SK-N-SH (cell line): ENCODE data around the gene KMT2C. TPM values are rescaled to one million over a fixed set of nuclear protein-coding genes. Genes with fewer than 3 reads are reported as not detected.

Experiments used
- CTCF ChIA-PET: fragments of 300-600, 350-600 bp; formaldehyde crosslinking; extraction: SDS; loops from one replicate; lab custom pipeline; 2021; lab: Yijun Ruan, JAX
- POLR2A ChIA-PET: fragments of 350-600 bp; sonication (Branson Sonifier 250); formaldehyde crosslinking; extraction: SDS; loops from one replicate; lab custom pipeline; 2020; ENCODE audit warnings: antibody characterized with exemption, inconsistent platforms; lab: Yijun Ruan, JAX
- DNase-seq: peaks from one replicate; pipeline ENCODE4 v3.0.0; 2012
- H2AFZ ChIP-seq: fragments of 200-600 bp; sonication (generic); 2 replicates; pipeline ENCODE4 v1.8.1; 2016; ENCODE audit warnings: antibody characterized with exemption, mild to moderate bottlenecking, low read depth
- H3F3A ChIP-seq: fragments of 200-600 bp; sonication (generic); replicated peaks from 2 replicates; pipeline ENCODE3; 2016; ENCODE audit warnings: antibody characterized with exemption, mild to moderate bottlenecking; ENCODE audit not compliant: insufficient read depth
- H3K27ac ChIP-seq, 2 experiments: fragments of 200-500 bp in 1 of 2; fragments of 200-600 bp in 1 of 2; sonication (Bioruptor generic) in 1 of 2; sonication (generic), shearing (Covaris generic) in 1 of 2; 2 replicates each; pipeline versions ENCODE4 v1.5.1 to v1.6.1; 2014 to 2016; ENCODE audit warnings: low read depth in 2 of 2, inconsistent platforms in 1 of 2, low read length in 1 of 2, mild to moderate bottlenecking in 1 of 2, mixed read lengths in 1 of 2
- H3K27me3 ChIP-seq: fragments of 200-600 bp; sonication (generic), shearing (Covaris generic); 2 replicates; pipeline ENCODE4 v1.6.1; 2016; ENCODE audit warnings: mixed run types; ENCODE audit not compliant: insufficient read depth
- H3K36me3 ChIP-seq, 2 experiments: fragments of 200-500 bp in 1 of 2; fragments of 200-600 bp in 1 of 2; sonication (Bioruptor generic) in 1 of 2; sonication (generic) in 1 of 2; replicated peaks in 1 of 2; 2 replicates each; pipeline versions ENCODE3 to v1.5.1; 2014 to 2016; ENCODE audit warnings: low read length in 1 of 2, mild to moderate bottlenecking in 1 of 2; ENCODE audit not compliant: insufficient read depth in 2 of 2, control insufficient read depth in 1 of 2
- H3K4me1 ChIP-seq, 2 experiments: fragments of 200-500 bp in 1 of 2; fragments of 200-600 bp in 1 of 2; sonication (Bioruptor generic) in 1 of 2; sonication (generic), shearing (Covaris generic) in 1 of 2; 2 replicates each; pipeline versions ENCODE4 v1.5.1 to v1.6.1; 2014 to 2016; ENCODE audit warnings: low read depth in 1 of 2, low read length in 1 of 2, mixed run types in 1 of 2; ENCODE audit not compliant: insufficient read depth in 2 of 2, control insufficient read depth in 1 of 2
- H3K4me2 ChIP-seq: fragments of 200-600 bp; sonication (generic), shearing (Covaris generic); 2 replicates; pipeline ENCODE4 v1.6.1; 2017; ENCODE audit warnings: mixed run types
- H3K4me3 ChIP-seq, 2 experiments: fragments of 200-500 bp in 1 of 2; fragments of 200-600 bp in 1 of 2; sonication (Bioruptor generic) in 1 of 2; sonication (generic), shearing (Covaris generic) in 1 of 2; 2 replicates each; pipeline versions ENCODE4 v1.5.1 to v1.8.1; 2014 to 2016; ENCODE audit warnings: low read depth in 2 of 2, inconsistent platforms in 1 of 2, low read length in 1 of 2, mild to moderate bottlenecking in 1 of 2, mixed read lengths in 1 of 2, moderate library complexity in 1 of 2
- H3K79me2 ChIP-seq: fragments of 200-600 bp; sonication (generic); 2 replicates; pipeline ENCODE4 v1.8.1; 2017; ENCODE audit warnings: mild to moderate bottlenecking; ENCODE audit not compliant: insufficient read depth
- H3K9ac ChIP-seq: fragments of 200-600 bp; sonication (generic); 2 replicates; pipeline ENCODE4 v1.6.1; 2017; ENCODE audit warnings: mixed run types
- H3K9me2 ChIP-seq: fragments of 200-600 bp; sonication (generic); 2 replicates; pipeline ENCODE4 v1.6.1; 2017; ENCODE audit warnings: mixed run types
- H3K9me3 ChIP-seq: fragments of 200-600 bp; sonication (generic); 2 replicates; pipeline ENCODE4 v1.6.1; 2017; ENCODE audit warnings: mixed run types, mild to moderate bottlenecking, moderate library complexity
- H4K20me1 ChIP-seq: fragments of 200-600 bp; sonication (generic); 2 replicates; pipeline ENCODE4 v1.6.1; 2017; ENCODE audit warnings: mild to moderate bottlenecking, mixed run types; ENCODE audit not compliant: insufficient read depth
- EZH2phosphoT487 ChIP-seq: fragments of 200-600 bp; sonication (generic); IDR thresholded peaks from 2 replicates; pipeline ENCODE4 v1.6.1; 2017; ENCODE audit warnings: low read depth, mixed run types, mild to moderate bottlenecking, antibody characterized with exemption, moderate library complexity, borderline replicate concordance
- FOXJ3 ChIP-seq: sonication (generic); formaldehyde crosslinking; IDR thresholded peaks from 2 replicates; pipeline ENCODE4 v1.5.1; 2020; ENCODE audit warnings: mild to moderate bottlenecking, missing genetic modification reagents
- GATA2 ChIP-seq: sonication (generic); formaldehyde crosslinking; IDR thresholded peaks from 2 replicates; pipeline ENCODE4 v1.5.0; 2020; ENCODE audit warnings: mild to moderate bottlenecking, missing genetic modification reagents
- JUND ChIP-seq: IDR thresholded peaks from 2 replicates; pipeline ENCODE4 v1.4.0; 2012
- MEF2A ChIP-seq: IDR thresholded peaks from 2 replicates; pipeline ENCODE4 v1.4.0; 2012; ENCODE audit warnings: low read depth, borderline replicate concordance
- MXI1 ChIP-seq: IDR thresholded peaks from 2 replicates; pipeline ENCODE4 v1.6.1; 2012; ENCODE audit warnings: mild to moderate bottlenecking, low read depth, low read length, improper control_type of control experiment
- NFIC ChIP-seq: IDR thresholded peaks from 2 replicates; pipeline ENCODE4 v1.4.0; 2012; ENCODE audit warnings: borderline replicate concordance
- RAD21 ChIP-seq: IDR thresholded peaks from 2 replicates; pipeline ENCODE4 v1.6.1; 2012; ENCODE audit warnings: mild to moderate bottlenecking, low read length
- RFX5 ChIP-seq: IDR thresholded peaks from 2 replicates; pipeline ENCODE4 v1.6.1; 2012; ENCODE audit warnings: mild to moderate bottlenecking, improper control_type of control experiment, low read length
- SIN3A ChIP-seq: IDR thresholded peaks from 2 replicates; pipeline ENCODE4 v1.6.1; 2012; ENCODE audit warnings: low read depth, mild to moderate bottlenecking, low read length, moderate library complexity, borderline replicate concordance
- SMC3 ChIP-seq: IDR thresholded peaks from 2 replicates; pipeline ENCODE4 v1.6.1; 2012; ENCODE audit warnings: low read depth, low read length, improper control_type of control experiment
- TEAD4 ChIP-seq: IDR thresholded peaks from 2 replicates; pipeline ENCODE4 v1.4.0; 2012; ENCODE audit warnings: mild to moderate bottlenecking, borderline replicate concordance; ENCODE audit not compliant: insufficient read depth
- WGBS: methylation state at CpG from one replicate; pipeline ENCODE4 v1.1.6; 2017; ENCODE audit warnings: low lambda C conversion rate; 5-methylcytosine and 5-hydroxymethylcytosine counted together
- polyA plus RNA-seq, 3 experiments: library from polyadenylated mRNA; depleted of rRNA; stranded (reverse); fragments of >200 nt; gene quantifications; 2 replicates each; pipeline ENCODE4 v1.2.3, GENCODE V29; 2012
- TF ChIP-seq, protein P1 (sequence below): fragments of 200-600 bp; sonication (generic); IDR thresholded peaks from 2 replicates; pipeline ENCODE4 v1.6.1; 2017; ENCODE audit warnings: antibody characterized with exemption, mild to moderate bottlenecking, moderate library complexity

KMT2C gene
- polyA plus RNA-seq, 1 of the 3 experiments (the other 2 are of a cell fraction) = 8.0 TPM

DNA sequence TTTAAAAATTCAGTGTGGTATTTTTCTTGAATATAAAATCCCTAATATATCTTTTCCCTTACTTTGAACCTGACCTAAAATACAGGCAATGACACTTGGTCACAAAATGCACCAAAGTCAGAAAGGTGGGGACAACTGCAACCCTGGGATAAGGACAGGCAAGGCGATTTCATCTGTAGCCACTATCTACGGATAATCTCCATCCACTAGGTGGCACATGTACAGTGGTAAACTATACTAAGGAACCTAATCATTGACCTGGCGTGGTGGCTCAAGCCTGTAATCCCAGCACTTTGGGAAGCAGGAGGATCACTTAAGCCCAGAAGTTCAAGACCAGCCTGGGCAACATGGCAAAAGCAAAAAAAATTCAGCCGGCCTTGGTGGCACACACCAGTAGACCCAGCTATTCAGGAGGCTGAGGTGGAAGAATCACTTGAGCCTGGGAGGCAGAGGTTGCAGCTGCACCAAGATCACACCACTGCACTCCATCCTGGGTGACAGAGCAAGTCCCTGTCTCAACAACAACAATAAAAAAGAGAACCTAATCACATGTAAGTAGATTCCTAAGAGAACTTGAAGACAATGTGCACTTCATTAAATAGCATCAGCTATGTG, 98.9 kb downstream of the KMT2C start:
- Histone ChIP-seq H3K27me3 (no peaks in the 10 kb centered on the region), H3K4me3 (no peak overlapping the region), H2AFZ (no peak overlapping the region), H3K36me3 (peaks cover 0 to 3% of the 10 kb centered on the region in 2 experiments)
- ChIA-PET POLR2A (no interaction called here), CTCF (interaction anchor here (0.7 to 4.5 kb wide), 13 partner anchors 9 to 373 kb away, joined by 3 to 31 read pairs (median 4); no protein-coding TSS in a partner anchor)
- WGBS = 68% methylated on average over 4 of the region's 4 CpGs
- TF ChIP-seq SIN3A = no peak
- TF ChIP-seq, protein P1, sequence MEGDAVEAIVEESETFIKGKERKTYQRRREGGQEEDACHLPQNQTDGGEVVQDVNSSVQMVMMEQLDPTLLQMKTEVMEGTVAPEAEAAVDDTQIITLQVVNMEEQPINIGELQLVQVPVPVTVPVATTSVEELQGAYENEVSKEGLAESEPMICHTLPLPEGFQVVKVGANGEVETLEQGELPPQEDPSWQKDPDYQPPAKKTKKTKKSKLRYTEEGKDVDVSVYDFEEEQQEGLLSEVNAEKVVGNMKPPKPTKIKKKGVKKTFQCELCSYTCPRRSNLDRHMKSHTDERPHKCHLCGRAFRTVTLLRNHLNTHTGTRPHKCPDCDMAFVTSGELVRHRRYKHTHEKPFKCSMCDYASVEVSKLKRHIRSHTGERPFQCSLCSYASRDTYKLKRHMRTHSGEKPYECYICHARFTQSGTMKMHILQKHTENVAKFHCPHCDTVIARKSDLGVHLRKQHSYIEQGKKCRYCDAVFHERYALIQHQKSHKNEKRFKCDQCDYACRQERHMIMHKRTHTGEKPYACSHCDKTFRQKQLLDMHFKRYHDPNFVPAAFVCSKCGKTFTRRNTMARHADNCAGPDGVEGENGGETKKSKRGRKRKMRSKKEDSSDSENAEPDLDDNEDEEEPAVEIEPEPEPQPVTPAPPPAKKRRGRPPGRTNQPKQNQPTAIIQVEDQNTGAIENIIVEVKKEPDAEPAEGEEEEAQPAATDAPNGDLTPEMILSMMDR = peak; percentile 72
- TF ChIP-seq NFIC = no peak
- peak; percentile 65 for TF ChIP-seq SMC3
- peak; percentile 72; the same call in 1 of the 2 replicates for TF ChIP-seq GATA2 (CRISPR knock-in tag)
- TF ChIP-seq MEF2A = no peak
- TF ChIP-seq FOXJ3 (CRISPR knock-in tag) = no peak
- TF ChIP-seq RAD21 = peak; percentile 59
- TF ChIP-seq, all 33 proteins: peak for 4
- H3K27ac ChIP-seq = no peak overlapping the region
- peaks cover 89% of the 10 kb centered on the region for H4K20me1 ChIP-seq
- peak; percentile 51 for DNase-seq
- no peak overlapping the region for H3K4me2 ChIP-seq
- no peak overlapping the region for H3K9ac ChIP-seq
- peaks cover 97% of the 10 kb centered on the region for H3K79me2 ChIP-seq
- H3F3A ChIP-seq = peaks cover 10% of the 10 kb centered on the region
- no peaks in the 10 kb centered on the region for H3K9me2 ChIP-seq
- H3K4me1 ChIP-seq = peaks cover 0 to 6% of the 10 kb centered on the region in 2 experiments; a peak in 3 of 4 replicates
- no peaks in the 10 kb centered on the region for H3K9me3 ChIP-seq

DNA sequence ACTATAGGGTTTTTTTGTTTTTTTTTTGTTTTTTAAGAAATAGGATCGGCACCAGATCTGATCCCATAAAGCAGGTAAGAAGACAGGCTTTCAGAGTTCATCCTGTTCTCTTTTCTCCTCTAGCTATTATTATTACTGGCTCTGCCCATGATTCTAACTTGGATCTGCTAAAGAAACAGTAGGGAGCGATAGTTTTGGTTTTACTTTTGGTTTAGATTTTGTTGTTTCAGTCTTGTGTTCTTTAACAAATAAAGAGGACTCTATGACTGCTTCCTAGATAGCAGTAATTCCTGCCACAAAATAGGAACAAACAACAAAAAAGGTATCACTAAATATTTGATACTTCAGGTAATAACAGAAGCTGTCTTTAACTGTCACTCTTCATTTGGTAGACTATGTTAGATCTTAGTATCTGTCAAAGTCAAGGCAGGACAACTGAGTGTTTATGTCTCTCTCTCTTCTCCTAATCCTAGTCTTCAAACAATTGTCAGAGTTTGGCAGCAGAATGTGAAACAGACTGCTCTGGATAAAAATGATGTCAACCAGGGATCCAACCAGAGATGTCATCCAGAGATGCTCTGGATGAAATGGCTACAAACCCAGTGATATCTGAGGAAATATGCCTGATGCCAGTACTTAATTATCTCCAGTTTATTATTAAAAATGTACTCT, 99.8 kb downstream of the KMT2C start:
- TF ChIP-seq JUND (no peak), MXI1 (no peak), TEAD4 (no peak), RFX5 (no peak), EZH2phosphoT487 (no peak)
- CTCF ChIA-PET = interaction anchor here (0.7 to 4.5 kb wide), 11 partner anchors 10 to 374 kb away, joined by 3 to 31 read pairs (median 5); no protein-coding TSS in a partner anchor
- Histone ChIP-seq H3K4me1 (peaks cover 0 to 6% of the 10 kb centered on the region in 2 experiments; a peak in 3 of 4 replicates), H3K4me3 (no peak overlapping the region), H2AFZ (no peak overlapping the region), H4K20me1 (peaks cover 89% of the 10 kb centered on the region), H3K9me2 (no peaks in the 10 kb centered on the region), H3K79me2 (peaks cover 97% of the 10 kb centered on the region), H3K36me3 (peaks cover 0 to 3% of the 10 kb centered on the region in 2 experiments), H3K9me3 (no peaks in the 10 kb centered on the region), H3K9ac (no peak overlapping the region), H3F3A (peaks cover 7% of the 10 kb centered on the region), H3K27ac (no peak overlapping the region), H3K27me3 (no peaks in the 10 kb centered on the region), H3K4me2 (no peak overlapping the region)
- POLR2A ChIA-PET = no interaction called here
- no peak for DNase-seq
- WGBS = 94% methylated on average over 2 of the region's 2 CpGs
